Stimulated activated CD8-positive, alpha-beta memory T cell treated with anti-CD3 and anti-CD28 coated beads, Interleukin-12 subunit alpha, Interleukin-12 subunit beta, amount 100 ng/mL, for 24 hours (primary cell): ENCODE results near the gene HSFX2.
"Not testable (repeated sequence)": the region's sequence is repeated elsewhere in the genome, so short reads cannot be mapped to it uniquely, and the experiment has no call there.

ENCODE experiments used
- DNase-seq: peaks from one replicate; pipeline ENCODE4 v3.0.0-alpha.2; 2020; ENCODE audit errors: extremely low read depth

HSFX2 gene

GRCh38 chrX:149590993-149591392, 4.1 kb downstream of the HSFX2 start:
- DNase-seq, result not testable (repeated sequence)

DNA sequence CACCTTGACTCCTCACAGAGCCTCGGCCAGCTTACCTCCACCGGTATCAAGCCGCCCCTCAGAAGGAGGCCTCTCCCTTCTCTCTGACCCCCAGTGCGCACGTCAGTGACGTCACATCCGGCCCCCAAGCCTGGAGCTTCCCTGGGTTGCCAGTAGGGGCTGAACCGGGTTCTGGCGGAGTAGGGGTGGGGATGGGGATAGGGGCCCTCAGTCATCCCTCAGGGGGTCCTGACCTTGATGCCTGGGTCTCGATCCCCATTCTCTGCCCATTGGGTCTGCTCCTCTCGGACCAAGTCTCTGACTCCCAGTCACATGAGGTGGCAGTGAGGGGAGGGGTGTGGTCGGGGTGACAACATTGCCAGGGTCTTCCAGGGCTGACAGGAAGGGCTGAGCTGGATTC, 7.8 kb downstream of the HSFX2 start, which contains the start of gene MAGEA9B:
Gene MAGEA9B (minus strand): TSS at position 101 of the 400 bp plus-strand sequence. CDS start 4,280 bp downstream, outside the sequence.
- not testable (repeated sequence) for DNase-seq

GRCh38 chrX:149585631-149586030, 9.5 kb downstream of the HSFX2 start:
- DNase-seq, result not testable (repeated sequence)

GRCh38 chrX:149573456-149573855, 21.7 kb downstream of the HSFX2 start:
- not testable (repeated sequence) for DNase-seq

DNA sequence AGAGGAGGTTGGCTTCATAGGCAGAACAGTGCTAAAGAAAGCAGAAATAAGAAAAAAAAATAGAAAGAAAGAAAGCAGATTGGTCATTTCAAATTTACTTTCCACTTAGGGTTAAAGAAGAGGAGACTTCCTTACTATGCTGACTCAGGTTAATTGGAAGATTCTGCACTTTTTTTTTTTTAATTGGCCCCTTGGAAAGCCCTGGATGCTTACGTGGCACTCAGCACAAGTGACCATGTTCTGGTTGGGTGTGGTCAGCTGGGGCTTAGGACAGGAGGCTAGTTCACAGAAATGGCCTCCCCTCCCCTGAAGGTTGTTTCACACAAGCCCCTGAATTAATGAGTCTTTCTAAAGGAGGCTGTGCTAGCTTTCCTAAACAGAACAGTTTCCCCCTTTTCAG, 22.4 kb downstream of the HSFX2 start:
- DNase-seq, result no peak

DNA sequence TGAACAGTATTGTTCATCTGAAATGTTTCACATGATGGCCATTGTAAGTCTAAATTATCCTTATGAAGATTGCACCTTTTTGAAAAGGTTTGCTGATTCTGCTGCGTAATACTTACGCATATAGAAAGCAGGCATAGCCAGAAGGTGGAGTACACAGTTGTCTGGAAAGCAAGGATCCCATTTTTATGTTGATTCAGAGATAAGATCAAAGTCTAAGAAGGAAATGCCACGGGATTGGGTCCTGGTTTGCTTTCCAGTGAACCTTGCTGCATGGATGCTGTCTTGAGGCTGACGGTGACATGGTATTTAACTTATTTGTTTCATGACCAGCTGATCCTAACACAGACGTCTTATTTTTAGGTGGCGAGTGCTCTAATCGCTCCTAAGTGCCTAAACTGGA, 23.3 kb downstream of the HSFX2 start:
- no peak for DNase-seq

DNA sequence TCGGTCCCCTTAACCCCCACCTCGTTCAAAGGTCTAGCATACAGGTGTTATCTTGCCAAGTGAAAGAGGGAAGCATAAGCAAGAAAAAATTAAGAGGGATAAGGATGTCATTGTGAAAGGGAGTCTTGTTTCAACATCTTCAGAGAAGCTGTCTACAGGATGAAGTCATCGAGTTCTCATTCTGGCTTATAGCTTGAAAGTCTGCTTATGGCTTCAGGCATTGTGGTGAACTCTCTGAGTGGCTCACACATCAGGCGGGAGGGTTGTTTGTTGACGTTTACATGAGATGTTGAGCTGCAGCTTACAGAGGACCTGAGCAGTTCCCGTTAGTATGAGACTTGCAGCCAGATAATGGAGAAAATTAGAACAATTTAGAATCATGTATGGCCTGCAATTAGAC, 24.4 kb downstream of the HSFX2 start:
- no peak for DNase-seq

GRCh38 chrX:149569770-149570169, 25.3 kb downstream of the HSFX2 start:
- no peak for DNase-seq

DNA sequence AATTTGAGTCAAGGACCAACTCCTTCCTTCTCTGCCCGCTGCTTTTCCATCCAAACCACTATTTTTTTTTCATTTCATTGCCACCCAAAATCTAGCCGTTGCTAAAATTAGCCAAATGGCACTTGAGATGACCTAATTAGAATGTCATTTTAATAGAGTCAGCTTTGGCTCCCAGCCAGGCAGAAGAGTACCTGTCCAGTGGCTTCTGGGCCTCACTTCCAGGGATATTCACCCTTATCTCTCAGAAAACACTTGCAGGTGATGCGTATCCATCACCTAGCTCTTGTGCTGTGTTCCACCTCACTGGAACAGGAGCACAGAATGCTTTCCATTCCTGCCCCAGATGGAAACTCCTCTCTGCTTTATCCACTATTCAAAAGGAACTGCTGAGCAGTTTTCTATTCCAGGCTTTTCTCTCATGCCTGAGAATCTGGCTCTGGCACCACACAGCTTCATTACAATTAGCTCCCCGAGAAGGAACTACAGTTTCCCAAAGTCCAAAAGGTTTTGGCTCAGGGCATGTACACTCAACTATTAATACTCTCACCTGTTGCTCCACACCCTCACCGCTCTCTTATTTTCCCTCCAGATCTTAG, 26.3 kb downstream of the HSFX2 start:
- no peak for DNase-seq

- DNase-seq, result no peak
Observed at GRCh38 chrX:149567621-149568417, 27.3 kb downstream of the HSFX2 start.

- no peak for DNase-seq
Observed at GRCh38 chrX:149563359-149563758, 31.8 kb downstream of the HSFX2 start.

GRCh38 chrX:149555251-149555650, 39.9 kb downstream of the HSFX2 start:
- DNase-seq, result not testable (repeated sequence)

DNA sequence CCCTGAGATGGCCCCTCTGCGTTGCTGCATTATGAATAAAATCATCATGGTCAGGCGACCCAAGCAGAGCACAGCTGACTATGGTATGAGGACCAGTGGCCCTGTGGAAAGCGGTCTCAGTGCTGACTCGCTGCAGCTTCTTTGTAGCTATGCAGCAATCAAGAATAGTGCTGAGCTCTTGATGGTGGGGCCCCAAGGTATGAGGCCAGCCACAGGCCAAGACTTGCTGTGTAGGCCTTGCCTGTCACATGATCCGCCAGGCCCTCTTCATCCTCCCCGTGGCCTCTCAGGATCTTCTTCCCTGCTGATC, 43.2 kb downstream of the HSFX2 start:
- DNase-seq, result not testable (repeated sequence)

DNA sequence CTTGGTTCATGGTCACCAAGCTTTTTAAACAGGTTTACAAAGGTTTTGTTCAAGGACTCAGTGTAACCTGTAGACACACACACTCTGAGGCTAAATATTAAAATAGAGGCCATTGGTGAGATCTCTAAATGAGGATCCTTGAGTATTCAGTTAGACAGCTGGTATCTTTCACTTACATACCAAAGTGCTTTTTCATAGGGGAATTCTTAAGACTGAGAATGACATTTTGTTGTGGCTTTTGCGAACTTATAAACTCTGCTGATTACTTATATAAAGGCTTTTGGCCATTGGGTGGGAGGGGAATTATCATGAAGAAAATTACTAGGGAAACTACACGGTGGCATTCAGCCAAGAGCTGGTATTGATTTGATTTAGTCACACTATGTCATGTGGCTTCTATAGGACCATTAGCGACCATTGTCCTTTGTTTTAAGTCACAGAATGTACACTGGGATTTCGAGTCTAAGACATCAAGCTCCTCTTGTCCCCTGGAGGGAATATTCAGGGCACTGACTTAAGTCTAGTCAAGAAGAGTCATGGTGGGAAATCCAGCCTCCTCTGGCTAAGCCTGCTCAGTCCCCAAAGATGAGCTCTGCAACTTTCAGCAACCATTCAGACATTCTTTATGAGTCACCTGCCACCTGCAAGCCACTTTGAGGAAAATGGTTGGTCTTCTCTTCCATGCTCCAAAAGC, 43.7 kb downstream of the HSFX2 start:
- DNase-seq, result not testable (repeated sequence)

DNA sequence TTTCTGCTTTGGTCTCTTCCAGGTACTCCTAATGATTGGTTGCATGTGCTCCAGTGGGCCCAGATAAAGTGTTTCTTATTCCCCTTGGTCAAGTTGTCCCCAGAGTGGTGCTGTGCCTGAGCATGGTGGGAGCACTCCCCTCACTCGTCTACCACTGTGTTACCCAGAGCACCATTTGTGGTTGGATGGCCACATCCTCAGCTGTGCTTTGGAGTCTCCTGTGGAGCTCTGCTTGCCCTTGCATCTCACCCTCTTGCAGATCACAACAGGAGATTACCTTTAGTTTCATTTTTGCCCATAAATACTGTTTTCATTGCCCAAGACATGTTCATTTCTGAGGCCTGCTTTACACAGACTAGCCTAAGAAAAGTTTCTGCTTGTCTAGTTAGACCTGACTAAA, 44.7 kb downstream of the HSFX2 start:
- DNase-seq, result not testable (repeated sequence)

- not testable (repeated sequence) for DNase-seq
Observed at GRCh38 chrX:149549701-149550100, 45.4 kb downstream of the HSFX2 start, which contains the start of gene HSFX3. TSS of gene HSFX3 (minus strand) at chrX:149549924. CDS start at chrX:149549852, 72 bp downstream.

GRCh38 chrX:149547782-149548181, 47.3 kb downstream of the HSFX2 start:
- not testable (repeated sequence) for DNase-seq

DNA sequence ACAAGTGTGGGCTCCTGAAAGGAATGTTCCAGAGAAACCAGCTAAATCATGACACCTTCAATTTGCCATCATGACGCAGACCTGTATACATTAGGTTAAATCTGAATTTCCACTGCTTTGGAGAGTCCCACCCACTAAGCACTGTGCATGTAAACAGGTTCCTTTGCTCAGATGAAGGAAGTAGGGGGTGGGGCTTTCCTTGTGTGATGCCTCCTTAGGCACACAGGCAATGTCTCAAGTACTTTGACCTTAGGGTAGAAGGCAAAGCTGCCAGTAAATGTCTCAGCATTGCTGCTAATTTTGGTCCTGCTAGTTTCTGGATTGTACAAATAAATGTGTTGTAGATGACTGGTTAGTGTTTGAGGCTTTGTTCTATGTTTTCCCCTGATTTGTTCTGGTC, 48.2 kb downstream of the HSFX2 start:
- DNase-seq, result not testable (repeated sequence)

DNA sequence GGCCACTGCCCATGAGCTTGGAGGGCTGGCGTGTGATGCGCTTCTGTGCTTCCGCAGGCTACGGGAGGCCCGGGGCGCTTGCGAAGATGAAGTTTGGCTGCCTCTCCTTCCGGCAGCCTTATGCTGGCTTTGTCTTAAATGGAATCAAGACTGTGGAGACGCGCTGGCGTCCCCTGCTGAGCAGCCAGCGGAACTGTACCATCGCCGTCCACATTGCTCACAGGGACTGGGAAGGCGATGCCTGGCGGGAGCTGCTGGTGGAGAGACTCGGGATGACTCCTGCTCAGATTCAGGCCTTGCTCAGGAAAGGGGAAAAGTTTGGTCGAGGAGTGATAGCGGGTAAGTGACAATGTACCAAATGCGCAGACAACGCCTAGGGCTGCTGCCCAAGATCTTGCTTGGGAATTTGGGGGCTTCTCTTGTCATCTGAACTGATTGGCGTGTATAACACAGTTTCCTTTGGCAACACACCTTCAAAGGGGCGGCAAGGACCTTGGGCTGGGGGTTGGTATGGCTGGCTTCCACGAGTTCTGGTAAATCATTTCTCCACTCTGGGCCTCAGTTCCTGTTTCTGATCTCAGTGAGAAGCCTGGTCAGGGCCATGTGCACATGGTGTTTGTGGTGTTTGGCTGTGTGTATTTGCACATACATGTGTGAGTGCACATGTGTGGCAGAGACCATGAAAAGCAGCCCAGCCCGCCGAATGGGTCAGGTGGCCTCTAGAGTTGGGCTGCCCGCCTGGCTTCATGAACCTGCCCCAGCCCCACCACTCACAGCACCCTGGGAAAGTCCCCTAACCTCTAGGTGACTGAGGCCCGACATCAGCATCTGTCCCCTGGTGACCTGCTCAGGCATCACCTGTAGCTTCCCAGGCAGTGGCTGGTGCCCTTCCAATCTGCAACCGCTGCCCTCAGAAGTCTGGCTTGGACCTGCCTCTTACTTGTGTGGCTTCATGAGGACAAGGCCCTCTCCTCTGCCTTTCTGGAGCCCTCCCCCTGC, 49.3 kb downstream of the HSFX2 start:
- DNase-seq, result not testable (repeated sequence)
